ENCODE data around the gene RPTOR. TPM values are rescaled to one million over a fixed set of nuclear protein-coding genes. Genes with fewer than 3 reads are reported as not detected.
A peak's percentile ranks its signal among the peaks of the same experiment; 100 is the strongest.

RPTOR gene
- polyA plus RNA-seq, 1 of the 3 experiments (the other 2 are of a cell fraction), result 14.9 TPM

DNA sequence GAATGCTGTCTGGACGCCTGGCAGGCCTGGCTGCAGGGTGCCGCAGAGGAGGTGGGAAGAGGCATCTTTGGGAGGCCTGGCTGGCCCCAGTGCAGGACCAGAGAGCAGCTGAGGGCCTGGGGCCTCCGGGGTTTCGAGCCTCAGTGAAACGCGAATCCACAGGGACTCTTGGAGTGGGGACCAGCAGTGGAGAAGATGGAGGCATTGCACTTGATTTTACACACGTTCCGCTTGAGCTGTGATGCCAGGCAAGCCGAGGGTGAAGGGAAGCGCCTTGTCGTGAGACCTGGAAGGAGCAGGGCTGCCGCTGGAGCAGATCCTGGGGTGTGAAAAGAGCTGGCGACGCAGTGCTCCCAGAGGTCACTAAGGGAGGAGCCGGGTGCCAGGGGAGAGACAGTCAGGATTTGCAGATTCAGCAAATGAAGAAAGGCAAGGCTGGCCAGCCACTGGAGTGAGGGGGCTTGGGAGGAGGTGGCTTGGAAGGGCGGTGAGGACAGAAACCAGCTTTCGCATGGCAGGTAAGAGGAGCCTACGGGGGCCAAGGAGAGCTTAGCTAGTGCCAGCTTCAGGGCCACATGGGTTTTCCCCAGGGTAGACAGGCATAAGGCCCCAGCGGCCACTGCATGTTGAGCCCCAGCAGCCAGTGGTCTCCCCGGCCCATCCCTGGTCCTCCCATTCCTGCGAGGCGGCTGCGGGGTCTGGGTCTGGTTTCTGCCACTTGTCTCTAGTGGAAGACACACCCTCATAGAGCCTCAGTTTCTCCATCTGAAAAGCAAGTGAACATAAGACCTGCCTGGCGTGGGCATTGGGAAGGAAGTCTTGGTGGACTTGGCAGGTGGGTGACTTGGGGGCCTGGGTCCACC is 271.8 kb downstream of the RPTOR start (continued):
- TF ChIP-seq RXRA (IDR thresholded peaks at IDR 0.05; ENCODE audit: borderline replicate concordance, low read depth), result no peak
- TF ChIP-seq SMC3 (IDR thresholded peaks at IDR 0.05; ENCODE audit: low read depth, low read length), result no peak
- no peak for TF ChIP-seq FOSL2 (IDR thresholded peaks at IDR 0.05; ENCODE audit: borderline replicate concordance, low read depth)
- no peak for TF ChIP-seq USF1 (IDR thresholded peaks at IDR 0.05; ENCODE audit: borderline replicate concordance, low read depth)
- no peak for TF ChIP-seq MXI1 (IDR thresholded peaks at IDR 0.05; ENCODE audit: low read depth, low read length)
- TF ChIP-seq MAX (IDR thresholded peaks at IDR 0.05; ENCODE audit: low read depth), result no peak
- no peak for TF ChIP-seq SIN3A (IDR thresholded peaks at IDR 0.05; ENCODE audit: borderline replicate concordance, low read depth, low read length)
- TF ChIP-seq YY1 (IDR thresholded peaks at IDR 0.05; ENCODE audit: low read depth), result no peak
- no peak for TF ChIP-seq NFIC (IDR thresholded peaks at IDR 0.05; ENCODE audit: borderline replicate concordance)
- no peak for TF ChIP-seq EZH2phosphoT487 (IDR thresholded peaks at IDR 0.05; ENCODE audit: borderline replicate concordance, low read depth)
- TF ChIP-seq CHD2 (IDR thresholded peaks at IDR 0.05; ENCODE audit: low read length, partially characterized antibody), result no peak
- no peak for TF ChIP-seq GATA2 (CRISPR knock-in tag; IDR thresholded peaks at IDR 0.05)

- Histone ChIP-seq H3K27me3 (ENCODE audit: insufficient read depth) (no peaks in the 10 kb centered on the region), H3K9me2 (no peaks in the 10 kb centered on the region), H3F3A (replicated peaks; ENCODE audit: insufficient read depth) (no peaks in the 10 kb centered on the region), H3K27ac (ENCODE audit: low read depth in 2 of 2, low read length in 1 of 2) (no peak overlapping the region), H3K79me2 (ENCODE audit: insufficient read depth) (no peaks in the 10 kb centered on the region), H3K4me2 (no peak overlapping the region), H2AFZ (ENCODE audit: low read depth) (no peak overlapping the region), H3K4me3 (ENCODE audit: low read depth in 2 of 2, low read length in 1 of 2) (no peak overlapping the region), H3K9me3 (no peaks in the 10 kb centered on the region), H4K20me1 (ENCODE audit: insufficient read depth) (no peaks in the 10 kb centered on the region), H3K4me1 (ENCODE audit: control insufficient read depth in 1 of 2, insufficient read depth in 2 of 2, low read depth in 1 of 2, low read length in 1 of 2) (peaks cover 5 to 28% of the 10 kb centered on the region in 2 experiments; a peak in 1 of 4 replicates), H3K9ac (no peak overlapping the region), H3K36me3 (replicated peaks in 1 of 2; ENCODE audit: control insufficient read depth in 1 of 2, insufficient read depth in 2 of 2, low read length in 1 of 2) (peaks cover 2 to 6% of the 10 kb centered on the region in 2 experiments)
- CTCF ChIA-PET, result interaction anchor here (1.1 to 2.1 kb wide), 4 partner anchors 10 to 390 kb away, joined by 3 to 6 read pairs (median 4); no protein-coding TSS in a partner anchor
- peak; percentile 25 for DNase-seq
- POLR2A ChIA-PET, result no interaction called here
- 93% methylated on average over 11 of the region's 11 CpGs for WGBS (ENCODE audit: low lambda C conversion rate)
- no peak for TF ChIP-seq SIN3A (IDR thresholded peaks at IDR 0.05; ENCODE audit: borderline replicate concordance, low read depth, low read length)
- no peak for TF ChIP-seq RXRA (IDR thresholded peaks at IDR 0.05; ENCODE audit: borderline replicate concordance, low read depth)
- TF ChIP-seq MEF2A (IDR thresholded peaks at IDR 0.05; ENCODE audit: borderline replicate concordance, low read depth), result no peak
- no peak for TF ChIP-seq CHD2 (IDR thresholded peaks at IDR 0.05; ENCODE audit: low read length, partially characterized antibody)
- TF ChIP-seq MAX (IDR thresholded peaks at IDR 0.05; ENCODE audit: low read depth), result no peak
- TF ChIP-seq, protein P1, sequence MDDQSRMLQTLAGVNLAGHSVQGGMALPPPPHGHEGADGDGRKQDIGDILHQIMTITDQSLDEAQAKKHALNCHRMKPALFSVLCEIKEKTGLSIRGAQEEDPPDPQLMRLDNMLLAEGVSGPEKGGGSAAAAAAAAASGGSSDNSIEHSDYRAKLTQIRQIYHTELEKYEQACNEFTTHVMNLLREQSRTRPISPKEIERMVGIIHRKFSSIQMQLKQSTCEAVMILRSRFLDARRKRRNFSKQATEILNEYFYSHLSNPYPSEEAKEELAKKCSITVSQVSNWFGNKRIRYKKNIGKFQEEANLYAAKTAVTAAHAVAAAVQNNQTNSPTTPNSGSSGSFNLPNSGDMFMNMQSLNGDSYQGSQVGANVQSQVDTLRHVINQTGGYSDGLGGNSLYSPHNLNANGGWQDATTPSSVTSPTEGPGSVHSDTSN (IDR thresholded peaks at IDR 0.05), result no peak
- TF ChIP-seq REST (IDR thresholded peaks at IDR 0.05; ENCODE audit: low read depth, low read length), result no peak
- no peak for TF ChIP-seq YY1 (IDR thresholded peaks at IDR 0.05; ENCODE audit: low read depth)
- no peak for TF ChIP-seq JUND (IDR thresholded peaks at IDR 0.05)
- no peak for TF ChIP-seq USF2 (IDR thresholded peaks at IDR 0.05; ENCODE audit: borderline replicate concordance, low read depth, low read length)
- TF ChIP-seq TCF12 (IDR thresholded peaks at IDR 0.05), result no peak
- TF ChIP-seq USF1 (IDR thresholded peaks at IDR 0.05; ENCODE audit: borderline replicate concordance, low read depth), result no peak
- TF ChIP-seq POLR2AphosphoS5 (IDR thresholded peaks at IDR 0.05; ENCODE audit: low read depth, low read length), result no peak
- TF ChIP-seq EZH2phosphoT487 (IDR thresholded peaks at IDR 0.05; ENCODE audit: borderline replicate concordance, low read depth), result no peak
- TF ChIP-seq GATA2 (CRISPR knock-in tag; IDR thresholded peaks at IDR 0.05), result no peak
- no peak for TF ChIP-seq TEAD4 (IDR thresholded peaks at IDR 0.05; ENCODE audit: borderline replicate concordance, insufficient read depth)
- TF ChIP-seq ELF1 (IDR thresholded peaks at IDR 0.05), result no peak
- TF ChIP-seq MXI1 (IDR thresholded peaks at IDR 0.05; ENCODE audit: low read depth, low read length), result no peak
Measured at GRCh38 chr17:80817321-80817845, 272.7 kb downstream of the RPTOR start.
